ENCODE data around the gene ITGB2. TPM values are rescaled to one million over a fixed set of nuclear protein-coding genes. Genes with fewer than 3 reads are reported as not detected.

Gene ITGB2
- total and polyA plus RNA-seq, 11 donors: 6.1 to 253 (median 20.6) TPM

DNA sequence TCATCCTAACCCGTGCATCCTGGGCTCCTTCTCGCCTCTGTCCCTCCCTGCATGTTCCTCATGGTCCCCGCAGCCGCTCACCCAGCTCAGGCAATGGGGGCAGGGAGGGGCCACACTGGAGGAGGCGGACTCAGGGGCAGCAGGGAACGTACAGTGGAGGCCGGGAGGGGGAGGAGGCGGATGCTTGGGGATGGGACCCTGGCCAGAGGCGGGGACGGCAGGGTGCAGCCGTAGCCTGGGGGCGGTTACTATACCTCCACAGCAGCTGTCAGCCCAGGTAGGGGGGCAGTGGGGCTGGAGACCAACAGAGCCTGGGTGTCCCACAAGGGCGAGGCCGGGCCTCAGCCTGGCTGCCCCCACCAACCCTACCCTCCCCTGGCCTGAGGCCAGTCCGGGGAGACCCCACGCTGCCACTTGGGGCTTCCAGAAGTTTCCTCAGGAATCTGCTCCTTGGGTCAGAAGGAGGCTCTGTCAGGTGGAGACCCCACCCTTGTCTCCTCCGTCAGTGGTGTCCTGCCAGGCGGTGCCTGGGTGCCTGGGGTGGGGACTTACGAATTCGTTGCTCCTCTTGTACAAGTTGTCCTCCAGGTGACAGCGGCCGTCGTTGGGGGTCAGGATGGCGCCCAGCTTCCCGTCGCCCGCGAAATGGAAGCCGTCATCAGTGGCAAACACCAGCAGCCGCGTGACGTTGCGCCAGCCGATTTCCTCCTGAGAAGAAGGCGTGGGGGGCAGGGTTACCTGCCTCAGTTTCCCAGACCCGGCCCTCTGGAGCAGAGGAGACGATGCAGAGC is 20.7 kb downstream of the ITGB2 start:
- WGBS, 4 donors: 82 to 93% (median 85%) methylated on average over 28 to 37 of the region's 37 CpGs

DNA sequence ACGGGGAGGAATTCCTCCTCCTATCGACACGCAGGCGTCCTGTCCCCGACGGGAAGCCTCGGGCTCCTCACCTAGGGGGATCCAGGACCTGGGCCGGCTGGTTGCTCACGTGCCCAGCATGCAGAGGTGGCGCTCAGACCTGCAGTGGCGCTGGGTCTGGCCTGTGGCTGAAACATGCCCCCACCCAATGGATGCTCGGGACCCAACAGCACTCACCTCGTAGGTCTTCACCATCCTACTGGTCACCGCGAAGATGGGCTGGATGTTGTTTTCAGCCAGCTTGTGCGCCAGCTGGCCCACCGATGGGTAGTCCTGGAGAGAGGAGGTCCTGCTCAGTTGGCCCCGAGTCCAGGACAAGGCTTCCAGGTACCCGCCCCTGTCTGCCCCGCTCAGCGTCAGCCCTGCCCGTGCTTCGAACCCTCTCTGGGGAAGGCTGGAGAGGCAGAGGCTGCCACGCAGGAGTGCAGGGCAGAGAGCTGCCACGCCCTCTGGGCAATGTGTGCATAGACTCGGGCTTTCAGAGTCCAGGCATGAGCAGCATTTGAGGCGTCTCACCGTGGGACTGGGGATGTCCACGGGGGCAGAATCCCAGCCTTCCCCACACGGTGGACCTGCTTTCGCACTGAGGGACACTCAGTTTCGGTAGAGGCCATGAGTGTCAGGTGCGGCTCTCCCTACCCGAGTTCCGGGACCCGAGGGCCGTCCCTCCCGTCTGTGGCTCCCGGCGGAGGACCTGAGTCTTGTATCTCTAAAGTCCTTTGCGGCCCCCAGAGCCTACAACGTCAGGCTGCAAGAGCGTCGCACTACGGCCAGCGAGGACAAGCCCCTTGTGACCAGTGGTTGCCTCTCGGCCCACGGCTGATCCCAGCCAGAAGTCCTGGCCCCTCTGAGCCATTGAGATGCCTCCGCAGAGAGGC is 21.6 kb downstream of the ITGB2 start:
- ATAC-seq (no peak), DNase-seq (peak in 3 of 5 donors; percentile 16 to 58 (median 18))
- H3K4me1 ChIP-seq: peaks cover 0 to 23% (median 0%) of the 10 kb centered on the region in 12 donors
- peaks cover 0 to 7% (median 0%) of the 10 kb centered on the region in 9 donors for H3K27me3 ChIP-seq
- intact Hi-C loops (cut with DNase I): no loop called here
- no peak overlapping the region for H3K4me3 ChIP-seq
- no peak overlapping the region for H3K27ac ChIP-seq
- TF ChIP-seq POLR2A (IDR thresholded peaks at IDR 0.05): no peak
- TF ChIP-seq, protein P1, sequence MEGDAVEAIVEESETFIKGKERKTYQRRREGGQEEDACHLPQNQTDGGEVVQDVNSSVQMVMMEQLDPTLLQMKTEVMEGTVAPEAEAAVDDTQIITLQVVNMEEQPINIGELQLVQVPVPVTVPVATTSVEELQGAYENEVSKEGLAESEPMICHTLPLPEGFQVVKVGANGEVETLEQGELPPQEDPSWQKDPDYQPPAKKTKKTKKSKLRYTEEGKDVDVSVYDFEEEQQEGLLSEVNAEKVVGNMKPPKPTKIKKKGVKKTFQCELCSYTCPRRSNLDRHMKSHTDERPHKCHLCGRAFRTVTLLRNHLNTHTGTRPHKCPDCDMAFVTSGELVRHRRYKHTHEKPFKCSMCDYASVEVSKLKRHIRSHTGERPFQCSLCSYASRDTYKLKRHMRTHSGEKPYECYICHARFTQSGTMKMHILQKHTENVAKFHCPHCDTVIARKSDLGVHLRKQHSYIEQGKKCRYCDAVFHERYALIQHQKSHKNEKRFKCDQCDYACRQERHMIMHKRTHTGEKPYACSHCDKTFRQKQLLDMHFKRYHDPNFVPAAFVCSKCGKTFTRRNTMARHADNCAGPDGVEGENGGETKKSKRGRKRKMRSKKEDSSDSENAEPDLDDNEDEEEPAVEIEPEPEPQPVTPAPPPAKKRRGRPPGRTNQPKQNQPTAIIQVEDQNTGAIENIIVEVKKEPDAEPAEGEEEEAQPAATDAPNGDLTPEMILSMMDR (IDR thresholded peaks at IDR 0.05): no peak
- no peaks in the 10 kb centered on the region for H3K9me3 ChIP-seq
- 80 to 85% (median 82%) methylated on average over 43 to 49 of the region's 49 CpGs for WGBS, 4 donors
- H3K36me3 ChIP-seq: peaks cover 0 to 97% (median 0%) of the 10 kb centered on the region in 9 donors

More for the DNA sequence above, 20.7 kb downstream of the ITGB2 start:
- TF ChIP-seq, protein P1 (IDR thresholded peaks at IDR 0.05): no peak
- no peak for TF ChIP-seq POLR2A (IDR thresholded peaks at IDR 0.05)
- H3K36me3 ChIP-seq: peaks cover 0 to 94% (median 0%) of the 10 kb centered on the region in 9 donors
- no peak overlapping the region for H3K27ac ChIP-seq
- ATAC-seq (no peak), DNase-seq (peak in 2 of 5 donors; percentile 24 to 25)
- H3K9me3 ChIP-seq: no peaks in the 10 kb centered on the region
- H3K4me3 ChIP-seq: no peak overlapping the region
- H3K27me3 ChIP-seq: peaks cover 0 to 7% (median 0%) of the 10 kb centered on the region in 9 donors
- H3K4me1 ChIP-seq: peaks cover 0 to 25% (median 0%) of the 10 kb centered on the region in 12 donors
- intact Hi-C loops (cut with DNase I): no loop called here

DNA sequence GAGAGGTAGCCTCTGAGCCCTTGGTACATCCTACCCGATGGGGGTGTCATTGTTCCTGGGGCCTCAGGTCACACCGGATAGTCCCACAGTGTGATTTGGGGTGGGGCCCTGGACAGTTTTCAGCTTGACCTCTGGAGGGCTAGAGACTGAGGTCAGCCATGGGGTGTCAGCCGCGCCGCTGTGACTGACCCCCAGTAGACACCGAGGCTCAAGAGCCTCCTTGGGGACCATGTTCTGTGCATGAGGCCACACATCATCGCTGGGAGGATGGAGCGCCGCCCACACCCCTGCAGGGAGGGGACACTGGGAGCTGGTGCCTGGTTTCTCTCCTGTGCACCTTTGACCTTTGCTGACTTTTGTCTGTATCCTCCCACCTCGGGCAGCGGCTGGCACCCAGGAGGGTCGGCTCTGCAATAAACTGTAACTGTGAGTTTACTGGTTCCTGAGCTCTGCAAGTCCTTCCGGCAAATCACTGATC is 22.6 kb downstream of the ITGB2 start:
- H3K27ac ChIP-seq: no peak overlapping the region
- intact Hi-C loops (cut with DNase I): no loop called here
- DNase-seq (peak in 2 of 5 donors; percentile 3 to 18), ATAC-seq (no peak)
- H3K4me1 ChIP-seq: peaks cover 0 to 14% (median 0%) of the 10 kb centered on the region in 12 donors
- WGBS, 4 donors: 57 to 73% (median 64%) methylated on average over 4 to 13 of the region's 13 CpGs
- H3K27me3 ChIP-seq: peaks cover 0 to 7% (median 0%) of the 10 kb centered on the region in 9 donors
- no peak for TF ChIP-seq POLR2A (IDR thresholded peaks at IDR 0.05)
- TF ChIP-seq, protein P1 (IDR thresholded peaks at IDR 0.05): no peak
- H3K9me3 ChIP-seq: no peaks in the 10 kb centered on the region
- no peak overlapping the region for H3K4me3 ChIP-seq
- H3K36me3 ChIP-seq: peaks cover 0 to 89% (median 0%) of the 10 kb centered on the region in 9 donors

Data from heart left ventricle (tissue), 16 donors.